CD14-positive monocyte (primary cell): Measurements from ENCODE around the gene CHN2. TPM values are rescaled to one million over a fixed set of nuclear protein-coding genes. Genes with fewer than 3 reads are reported as not detected.
A peak's percentile ranks its signal among the peaks of the same experiment; 100 is the strongest.

ENCODE experiments used
- DNase-seq, 3 donors: peaks; one replicate each; pipeline ENCODE4 v3.0.0-alpha.2; 2011 to 2022
- H2AFZ ChIP-seq: 2 replicates; pipeline ENCODE4 v1.6.0; 2012; ENCODE audit warnings: mild to moderate bottlenecking, low read depth, low read length, inconsistent platforms; ENCODE audit not compliant: insufficient read depth, poor library complexity, severe bottlenecking
- H3K27ac ChIP-seq, 2 donors: 1 replicate in 1 of 2; 2 replicates in 1 of 2; pipeline ENCODE4 v1.5.1; 2012 to 2013; ENCODE audit warnings: low read length in 2 of 2, control low read depth in 1 of 2, inconsistent platforms in 1 of 2, low read depth in 1 of 2, mild to moderate bottlenecking in 1 of 2
- H3K27me3 ChIP-seq, 2 donors: one replicate each; pipeline versions ENCODE4 v1.6.0 to v1.6.1; 2011 to 2013; ENCODE audit warnings: low read length in 2 of 2; ENCODE audit not compliant: control insufficient read depth in 2 of 2, insufficient read depth in 2 of 2
- H3K36me3 ChIP-seq, 2 donors: replicated peaks in 1 of 2; 1 replicate in 1 of 2; 2 replicates in 1 of 2; pipeline versions ENCODE4 v1.5.1 to v1.6.1; 2012 to 2013; ENCODE audit warnings: low read length in 2 of 2, control low read depth in 1 of 2, inconsistent platforms in 1 of 2, mild to moderate bottlenecking in 1 of 2; ENCODE audit not compliant: insufficient read depth in 2 of 2, control insufficient read depth in 1 of 2
- H3K4me1 ChIP-seq, 2 donors: 1 replicate in 1 of 2; 2 replicates in 1 of 2; pipeline versions ENCODE4 v1.5.1 to v1.6.1; 2012 to 2013; ENCODE audit warnings: low read length in 2 of 2, control low read depth in 1 of 2, inconsistent platforms in 1 of 2, mild to moderate bottlenecking in 1 of 2, moderate library complexity in 1 of 2; ENCODE audit not compliant: insufficient read depth in 2 of 2, control insufficient read depth in 1 of 2
- H3K4me2 ChIP-seq: replicated peaks from 2 replicates; pipeline ENCODE3; 2012; ENCODE audit warnings: low read length, moderate library complexity, mild to moderate bottlenecking; ENCODE audit not compliant: poor library complexity, severe bottlenecking; ENCODE audit errors: extremely low read depth
- H3K4me3 ChIP-seq, 3 experiments: fragments of 200-600 bp in 1 of 3; sonication (generic) in 1 of 3; replicated peaks in 1 of 3; 1 replicate in 2 of 3; 2 replicates in 1 of 3; pipeline ENCODE4 v1.5.1; 2011 to 2013; ENCODE audit warnings: low read length in 3 of 3, mild to moderate bottlenecking in 3 of 3, control low read depth in 2 of 3, low read depth in 2 of 3, inconsistent platforms in 1 of 3, moderate library complexity in 1 of 3
- H3K79me2 ChIP-seq: 2 replicates; pipeline ENCODE4 v1.6.0; 2012; ENCODE audit warnings: mild to moderate bottlenecking, control low read depth, inconsistent platforms, low read length, moderate library complexity; ENCODE audit not compliant: insufficient read depth
- H3K9ac ChIP-seq: 2 replicates; pipeline ENCODE4 v1.6.0; 2017; ENCODE audit warnings: low read length, mild to moderate bottlenecking; ENCODE audit not compliant: insufficient read depth, poor library complexity, severe bottlenecking
- H3K9me3 ChIP-seq, 2 donors: replicated peaks in 1 of 2; 1 replicate in 1 of 2; 2 replicates in 1 of 2; pipeline versions ENCODE4 v1.5.1 to v1.6.1; 2012 to 2013; ENCODE audit warnings: low read length in 2 of 2, control low read depth in 1 of 2; ENCODE audit not compliant: control insufficient read depth in 1 of 2, insufficient read depth in 1 of 2
- H4K20me1 ChIP-seq: 2 replicates; pipeline ENCODE4 v1.6.0; 2012; ENCODE audit warnings: mild to moderate bottlenecking, low read length, control low read depth, moderate library complexity; ENCODE audit not compliant: insufficient read depth
- H3K27ac Mint-ChIP-seq, 7 donors: one replicate each; pipeline ENCODE4 v1.8.0; 2020; ENCODE audit warnings: mild to moderate bottlenecking in 7 of 7, mixed read lengths in 7 of 7, moderate library complexity in 6 of 7, inconsistent platforms in 2 of 7
- H3K27me3 Mint-ChIP-seq, 3 donors: one replicate each; pipeline ENCODE4 v1.8.0; 2021 to 2022; ENCODE audit warnings: low read depth in 3 of 3, mild to moderate bottlenecking in 3 of 3, mixed read lengths in 3 of 3, moderate library complexity in 3 of 3, inconsistent platforms in 1 of 3
- H3K36me3 Mint-ChIP-seq, 2 donors: one replicate each; pipeline ENCODE4 v1.8.0; 2020; ENCODE audit warnings: mixed read lengths in 2 of 2, inconsistent platforms in 1 of 2, mild to moderate bottlenecking in 1 of 2
- H3K4me1 Mint-ChIP-seq: one replicate; pipeline ENCODE4 v1.8.0; 2020; ENCODE audit warnings: mild to moderate bottlenecking, mixed read lengths
- H3K4me3 Mint-ChIP-seq, 2 donors: one replicate each; pipeline ENCODE4 v1.8.0; 2020; ENCODE audit warnings: mild to moderate bottlenecking in 2 of 2, mixed read lengths in 2 of 2, moderate library complexity in 1 of 2
- H3K9me3 Mint-ChIP-seq, 7 donors: one replicate each; pipeline ENCODE4 v1.8.0; 2020 to 2022; ENCODE audit warnings: mixed read lengths in 7 of 7, mild to moderate bottlenecking in 6 of 7, moderate library complexity in 6 of 7, inconsistent platforms in 2 of 7
- WGBS: methylation state at CpG from one replicate; pipeline ENCODE4 v1.1.5; 2013; ENCODE audit warnings: missing lambda C conversion rate; ENCODE audit not compliant: insufficient coverage; 5-methylcytosine and 5-hydroxymethylcytosine counted together
- intact Hi-C, 2 donors: fragments of 100-400 bp; cut with micrococcal nuclease; formaldehyde crosslinking; loops; one replicate each; pipeline versions ENCODE4 v1.15.0 to v1.15.1; 2023
- polyA plus RNA-seq, 3 donors: library from polyadenylated mRNA; depleted of rRNA in 1 of 3; unstranded in 2 of 3; stranded (reverse) in 1 of 3; fragments of 300-500 nt in 2 of 3; fragments of >200 nt in 1 of 3; fragmentation: Illumina TruSeq in 2 of 3; gene quantifications; 1 replicate in 2 of 3; 2 replicates in 1 of 3; pipeline ENCODE4 v1.2.3, GENCODE V29; 2012 to 2021
- TF ChIP-seq, protein P1 (sequence below): fragments of 200-600 bp; IDR thresholded peaks from one replicate; pipeline ENCODE4 v1.8.0; 2022; ENCODE audit warnings: antibody characterized with exemption, mild to moderate bottlenecking

Gene CHN2
- polyA plus RNA-seq, 3 donors: 26.6 to 66.5 (median 44.8) TPM

DNA sequence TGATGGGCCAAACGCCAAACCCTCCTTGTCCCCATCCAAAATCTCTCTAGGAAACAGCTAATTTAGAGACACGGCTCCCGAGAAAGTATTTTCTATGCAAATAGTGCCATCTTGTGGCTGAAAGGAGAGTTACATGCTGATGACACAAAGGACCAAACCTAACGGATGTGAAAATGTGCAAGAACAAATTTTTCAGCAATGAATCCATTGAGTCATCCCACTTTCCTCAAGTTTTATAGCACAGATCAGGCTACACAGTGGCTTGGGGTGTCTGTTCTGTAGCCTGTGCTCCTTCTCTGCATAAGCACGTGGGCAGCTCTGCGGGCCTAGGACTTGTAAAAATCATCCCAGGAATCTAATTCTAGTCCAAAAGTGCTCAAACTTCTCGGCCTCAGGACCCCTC lies 214.3 kb downstream of the CHN2 start:
- Mint-ChIP-seq H3K36me3 (peaks cover 35 to 47% of the 10 kb centered on the region in 2 donors), H3K27me3 (peaks cover 0 to 2% (median 0%) of the 10 kb centered on the region in 3 donors), H3K4me3 (no peak overlapping the region), H3K4me1 (no peaks in the 10 kb centered on the region), H3K9me3 (no peaks in the 10 kb centered on the region), H3K27ac (no peak overlapping the region)
- intact Hi-C loops: loop anchor here in 1 of 2 donors (2.0 to 5.0 kb wide), 2 partner anchors 217 to 482 kb away; partner anchors contain the start of gene CHN2
- no peak overlapping the region for H3K27ac ChIP-seq
- TF ChIP-seq, protein P1, sequence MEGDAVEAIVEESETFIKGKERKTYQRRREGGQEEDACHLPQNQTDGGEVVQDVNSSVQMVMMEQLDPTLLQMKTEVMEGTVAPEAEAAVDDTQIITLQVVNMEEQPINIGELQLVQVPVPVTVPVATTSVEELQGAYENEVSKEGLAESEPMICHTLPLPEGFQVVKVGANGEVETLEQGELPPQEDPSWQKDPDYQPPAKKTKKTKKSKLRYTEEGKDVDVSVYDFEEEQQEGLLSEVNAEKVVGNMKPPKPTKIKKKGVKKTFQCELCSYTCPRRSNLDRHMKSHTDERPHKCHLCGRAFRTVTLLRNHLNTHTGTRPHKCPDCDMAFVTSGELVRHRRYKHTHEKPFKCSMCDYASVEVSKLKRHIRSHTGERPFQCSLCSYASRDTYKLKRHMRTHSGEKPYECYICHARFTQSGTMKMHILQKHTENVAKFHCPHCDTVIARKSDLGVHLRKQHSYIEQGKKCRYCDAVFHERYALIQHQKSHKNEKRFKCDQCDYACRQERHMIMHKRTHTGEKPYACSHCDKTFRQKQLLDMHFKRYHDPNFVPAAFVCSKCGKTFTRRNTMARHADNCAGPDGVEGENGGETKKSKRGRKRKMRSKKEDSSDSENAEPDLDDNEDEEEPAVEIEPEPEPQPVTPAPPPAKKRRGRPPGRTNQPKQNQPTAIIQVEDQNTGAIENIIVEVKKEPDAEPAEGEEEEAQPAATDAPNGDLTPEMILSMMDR: peak; percentile 90
- no peak overlapping the region for H3K4me3 ChIP-seq
- H4K20me1 ChIP-seq: peaks cover 8% of the 10 kb centered on the region
- no peak overlapping the region for H2AFZ ChIP-seq
- peak; percentile 39 to 58 (median 53) for DNase-seq
- no peaks in the 10 kb centered on the region for H3K9me3 ChIP-seq
- no peaks in the 10 kb centered on the region for H3K79me2 ChIP-seq
- H3K36me3 ChIP-seq: peaks cover 8 to 34% of the 10 kb centered on the region in 2 donors
- H3K9ac ChIP-seq: no peak overlapping the region
- WGBS: no CpG with 5 or more reads among the region's 7 CpGs
- no peaks in the 10 kb centered on the region for H3K4me1 ChIP-seq
- H3K4me2 ChIP-seq: no peak overlapping the region
- no peaks in the 10 kb centered on the region for H3K27me3 ChIP-seq

- H3K4me2 ChIP-seq: no peak overlapping the region
- no peak overlapping the region for H3K9ac ChIP-seq
- TF ChIP-seq, protein P1: no peak
- DNase-seq: no peak
- H2AFZ ChIP-seq: no peak overlapping the region
- 80% methylated on average over 1 of the region's 3 CpGs for WGBS
- Mint-ChIP-seq H3K36me3 (peaks cover 25 to 40% of the 10 kb centered on the region in 2 donors), H3K27ac (no peak overlapping the region), H3K4me3 (no peak overlapping the region), H3K27me3 (peaks cover 1 to 2% (median 1%) of the 10 kb centered on the region in 3 donors), H3K4me1 (no peaks in the 10 kb centered on the region), H3K9me3 (peaks cover 0 to 2% (median 0%) of the 10 kb centered on the region in 7 donors)
- no peaks in the 10 kb centered on the region for H3K79me2 ChIP-seq
- intact Hi-C loops: loop anchor here in 1 of 2 donors (5.0 kb wide), 1 partner anchor 484 kb away; no protein-coding TSS in a partner anchor
- no peaks in the 10 kb centered on the region for H3K9me3 ChIP-seq
- H3K4me1 ChIP-seq: no peaks in the 10 kb centered on the region
- H3K36me3 ChIP-seq: peaks cover 0 to 20% of the 10 kb centered on the region in 2 donors
- no peak overlapping the region for H3K4me3 ChIP-seq
- no peak overlapping the region for H3K27ac ChIP-seq
- no peaks in the 10 kb centered on the region for H3K27me3 ChIP-seq
- H4K20me1 ChIP-seq: peaks cover 8% of the 10 kb centered on the region
Observed at GRCh38 chr7:29410996-29411395, 216.4 kb downstream of the CHN2 start.
